ENCODE measurements around the gene AMOT.

The AMOT gene

GRCh38 chrX:112736310-112736709, 104.3 kb downstream of the AMOT start:
- DNase-seq, result no peak

DNA sequence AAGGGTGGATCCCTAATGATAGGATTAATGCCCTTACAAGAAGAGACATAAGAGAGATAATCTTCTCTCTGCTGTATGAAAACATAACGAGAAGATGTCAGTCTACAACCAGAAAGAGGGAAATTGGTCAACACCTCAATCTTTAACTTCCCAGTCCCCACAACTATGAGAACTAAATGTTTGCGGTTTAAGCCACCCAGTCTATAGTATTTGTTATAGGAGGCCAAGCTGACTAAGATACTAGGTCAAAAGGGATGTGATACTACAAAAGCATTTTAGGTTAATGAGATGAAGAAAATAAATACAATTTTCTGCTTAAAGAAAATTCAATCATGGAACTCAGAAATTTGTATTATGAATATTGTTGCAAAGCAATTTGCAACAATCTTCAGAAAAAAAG, 105.5 kb downstream of the AMOT start:
- no peak for DNase-seq

- DNase-seq, result no peak
Measured at GRCh38 chrX:112734290-112734689, 106.3 kb downstream of the AMOT start.

DNA sequence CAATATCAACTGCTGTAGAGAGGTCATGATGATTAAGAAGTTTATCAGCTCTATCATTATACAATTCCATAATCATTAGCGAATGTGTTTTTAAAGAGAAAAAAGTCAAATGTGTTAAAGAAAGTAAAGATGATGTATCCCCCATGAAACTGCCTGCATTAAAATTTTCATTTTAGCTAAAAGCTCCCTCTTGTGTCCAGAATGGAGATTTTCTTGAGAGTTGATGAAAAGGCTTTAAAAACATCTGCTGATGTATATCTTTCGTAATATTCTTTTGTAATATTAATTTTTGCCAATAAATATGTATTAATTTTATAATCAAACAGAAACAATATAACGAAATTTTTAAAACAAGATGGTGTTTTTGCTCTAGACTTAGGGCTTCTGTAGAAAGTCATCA, 108.8 kb downstream of the AMOT start:
- no peak for DNase-seq

All from CD4-positive, alpha-beta T cell treated with Interleukin-17A for 1 hour (primary cell).